Stomach (tissue), 4 donors: ENCODE measurements around the gene PWWP2B.

Experiments
- EP300 ChIP-seq: sonication (generic); formaldehyde crosslinking; IDR thresholded peaks from one replicate; pipeline ENCODE4 v1.6.1; 2017; ENCODE audit warnings: antibody characterized with exemption
- POLR2A ChIP-seq, 4 donors: fragments of 450-650 bp; IDR thresholded peaks; one replicate each; pipeline ENCODE4 v1.6.1; 2016; ENCODE audit warnings: antibody characterized with exemption in 4 of 4, control low read depth in 2 of 4, mild to moderate bottlenecking in 1 of 4, moderate library complexity in 1 of 4
- POLR2AphosphoS5 ChIP-seq, 3 donors: sonication (generic); formaldehyde crosslinking; IDR thresholded peaks; one replicate each; pipeline ENCODE4 v1.6.1; 2016; ENCODE audit warnings: antibody characterized with exemption in 3 of 3
- TF ChIP-seq, protein P1 (sequence below), 7 experiments: fragments of 450-650 bp in 4 of 7; fragments of 200-600 bp in 3 of 7; sonication (generic) in 3 of 7; IDR thresholded peaks; one replicate each; pipeline ENCODE4 v1.5.1; 2016 to 2019; ENCODE audit warnings: antibody characterized with exemption in 7 of 7, control low read depth in 2 of 7, mild to moderate bottlenecking in 1 of 7

DNA sequence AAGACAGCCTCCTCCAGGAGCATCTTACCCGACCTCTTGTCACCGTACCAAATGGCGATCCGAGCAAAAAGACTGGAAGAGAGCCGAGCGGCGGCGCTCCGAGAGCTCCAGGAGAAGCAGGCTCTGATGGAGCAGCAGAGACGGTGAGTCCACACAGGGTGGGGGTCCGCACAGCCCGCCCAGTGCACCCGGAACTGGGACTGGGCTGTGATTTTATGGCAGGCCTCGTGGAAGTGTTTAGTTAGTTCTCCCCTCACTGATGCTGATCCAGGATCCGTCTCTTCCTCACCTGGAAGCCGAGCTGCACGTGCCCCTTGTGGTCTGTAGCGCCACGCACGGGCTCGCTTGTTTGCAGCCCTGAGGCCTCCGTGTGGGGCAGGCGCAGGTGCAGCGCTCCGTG, 45.4 kb upstream of the PWWP2B start:
- TF ChIP-seq, protein P1, sequence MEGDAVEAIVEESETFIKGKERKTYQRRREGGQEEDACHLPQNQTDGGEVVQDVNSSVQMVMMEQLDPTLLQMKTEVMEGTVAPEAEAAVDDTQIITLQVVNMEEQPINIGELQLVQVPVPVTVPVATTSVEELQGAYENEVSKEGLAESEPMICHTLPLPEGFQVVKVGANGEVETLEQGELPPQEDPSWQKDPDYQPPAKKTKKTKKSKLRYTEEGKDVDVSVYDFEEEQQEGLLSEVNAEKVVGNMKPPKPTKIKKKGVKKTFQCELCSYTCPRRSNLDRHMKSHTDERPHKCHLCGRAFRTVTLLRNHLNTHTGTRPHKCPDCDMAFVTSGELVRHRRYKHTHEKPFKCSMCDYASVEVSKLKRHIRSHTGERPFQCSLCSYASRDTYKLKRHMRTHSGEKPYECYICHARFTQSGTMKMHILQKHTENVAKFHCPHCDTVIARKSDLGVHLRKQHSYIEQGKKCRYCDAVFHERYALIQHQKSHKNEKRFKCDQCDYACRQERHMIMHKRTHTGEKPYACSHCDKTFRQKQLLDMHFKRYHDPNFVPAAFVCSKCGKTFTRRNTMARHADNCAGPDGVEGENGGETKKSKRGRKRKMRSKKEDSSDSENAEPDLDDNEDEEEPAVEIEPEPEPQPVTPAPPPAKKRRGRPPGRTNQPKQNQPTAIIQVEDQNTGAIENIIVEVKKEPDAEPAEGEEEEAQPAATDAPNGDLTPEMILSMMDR (IDR thresholded peaks at IDR 0.05): no peak
- TF ChIP-seq POLR2A (IDR thresholded peaks at IDR 0.05) (no peak), EP300 (no peak), POLR2AphosphoS5 (IDR thresholded peaks at IDR 0.05) (no peak)
